Sciatic nerve (tissue), 2 donors: Measurements from ENCODE around the gene PRKN. TPM values are rescaled to one million over a fixed set of nuclear protein-coding genes. Genes with fewer than 3 reads are reported as not detected.

Experiments used
- ATAC-seq: fragments of 200-7000 bp; cut with Tn5 transposase; one replicate; pipeline ENCODE4 v1.9.1; 2020; ENCODE audit warnings: mild to moderate bottlenecking, moderate library complexity
- DNase-seq: peaks from one replicate; pipeline ENCODE4 v3.0.0-alpha.2; 2020; ENCODE audit warnings: low spot score
- intact Hi-C: fragments of 100-400 bp; cut with DNase I; formaldehyde crosslinking; loops from one replicate; pipeline ENCODE4 v1.14.2; 2022
- total RNA-seq: library from RNA; stranded (reverse); fragmentation: NEBNext Ultra II Directional; extraction: Animal tissue kit (Norgen Biotek cat#: 25700); gene quantifications from one replicate; pipeline ENCODE4 v1.2.1, GENCODE V29; 2021
- donor health status: DM: no; HTN: no; CAD: no.
- donor health status: DM: no; HTN: no; CAD: no.

PRKN gene
- total RNA-seq, 1 donor from 2014 or later: 15.9 TPM

DNA sequence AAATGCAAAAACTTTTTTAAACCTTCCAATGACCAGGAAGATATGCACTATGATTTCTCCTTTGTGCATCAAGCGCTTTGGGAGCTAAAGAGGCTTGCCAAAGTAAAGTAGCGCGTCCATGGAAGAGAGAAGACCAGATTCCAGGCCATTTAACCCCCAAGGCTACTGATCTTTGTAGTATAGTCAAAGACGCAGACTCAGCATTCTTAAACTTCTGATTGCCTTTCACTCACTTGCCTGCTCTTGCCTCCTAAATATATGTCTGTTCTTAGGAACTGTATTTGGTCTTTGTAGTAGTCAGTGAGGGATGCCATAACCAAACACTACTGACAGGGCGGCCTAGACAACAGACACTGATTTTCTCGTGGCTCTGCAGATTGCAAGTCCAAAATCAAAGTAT, 426.4 kb downstream of the PRKN start:
- no peak for ATAC-seq
- no peak for DNase-seq
- intact Hi-C loops: no loop called here

- DNase-seq (no peak), ATAC-seq (no peak)
These were observed 433.5 kb downstream of the PRKN start for GRCh38 chr6:162294029-162294428.

GRCh38 chr6:162292915-162293314, 434.7 kb downstream of the PRKN start:
- no peak for DNase-seq

More at GRCh38 chr6:162294029-162294428, 433.5 kb downstream of the PRKN start:
- intact Hi-C loops: no loop called here

GRCh38 chr6:162290846-162291465, 436.6 kb downstream of the PRKN start:
- peak; percentile 36 for ATAC-seq
- intact Hi-C loops: no loop called here
- no peak for DNase-seq

More at GRCh38 chr6:162292915-162293314, 434.7 kb downstream of the PRKN start:
- intact Hi-C loops: no loop called here
- ATAC-seq: no peak

GRCh38 chr6:162289972-162290371, 437.6 kb downstream of the PRKN start:
- ATAC-seq (no peak), DNase-seq (no peak)

DNA sequence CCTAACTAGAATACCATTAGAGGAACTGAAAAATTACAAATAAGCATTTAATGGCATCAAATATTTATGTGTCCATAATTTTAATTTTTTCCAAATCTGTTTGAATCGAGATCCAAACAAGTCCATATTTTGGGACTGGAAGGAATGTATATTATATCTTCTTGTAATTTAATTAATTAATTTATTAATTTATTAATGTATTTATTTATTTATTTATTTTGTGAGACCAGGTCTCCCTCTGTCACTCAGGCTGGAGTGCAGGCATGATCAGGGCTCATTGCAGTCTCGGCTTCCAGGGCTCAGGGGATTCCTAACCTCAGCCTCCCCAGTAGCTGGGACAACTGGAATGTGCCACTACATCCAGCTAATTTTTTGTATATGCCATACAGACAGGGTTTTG, 453.6 kb downstream of the PRKN start:
- ATAC-seq (no peak), DNase-seq (no peak)
- intact Hi-C loops: no loop called here

More at GRCh38 chr6:162289972-162290371, 437.6 kb downstream of the PRKN start:
- intact Hi-C loops: no loop called here

DNA sequence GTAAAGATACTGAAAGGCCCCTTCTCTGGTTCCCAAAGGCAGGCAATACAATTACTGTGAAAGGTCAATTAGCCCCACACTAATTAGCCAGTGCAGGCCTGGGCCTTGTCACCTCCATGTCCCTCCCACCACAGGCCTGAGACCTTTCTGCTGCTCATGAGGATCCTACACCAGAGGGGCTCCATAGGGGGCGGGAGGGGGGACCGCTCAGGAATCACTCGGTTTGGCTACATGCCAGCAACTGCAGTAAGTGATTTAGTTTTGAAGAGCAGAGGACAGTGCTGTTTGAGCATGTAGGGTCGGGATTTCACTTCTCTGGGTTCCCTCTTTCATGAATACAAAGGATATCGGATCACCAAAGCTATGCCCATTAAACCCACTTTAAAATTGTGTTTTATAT, 455.6 kb downstream of the PRKN start:
- intact Hi-C loops: no loop called here
- ATAC-seq: no peak
- no peak for DNase-seq

GRCh38 chr6:162270966-162271365, 456.6 kb downstream of the PRKN start:
- ATAC-seq (no peak), DNase-seq (no peak)
- intact Hi-C loops: no loop called here

GRCh38 chr6:162267641-162268040, 459.9 kb downstream of the PRKN start:
- ATAC-seq (no peak), DNase-seq (no peak)
- intact Hi-C loops: no loop called here

DNA sequence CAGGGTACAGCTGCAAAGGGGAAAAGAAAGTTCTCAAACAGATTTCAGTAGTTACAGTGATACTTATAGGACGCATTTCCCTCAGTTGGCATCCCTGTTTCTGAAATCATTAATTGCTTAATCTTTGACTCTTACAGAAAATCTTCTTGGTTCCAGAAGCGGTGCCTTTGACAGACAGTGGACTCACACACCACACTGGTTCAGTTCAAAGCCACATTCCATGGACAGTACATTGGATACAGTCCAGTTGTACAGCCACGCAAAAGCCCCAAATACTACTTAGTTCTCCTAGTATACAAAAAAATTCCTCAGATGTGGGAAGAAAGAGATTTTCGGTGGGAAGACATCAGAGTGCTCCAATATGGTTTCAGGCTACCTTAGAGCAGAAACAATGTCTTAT, 460.4 kb downstream of the PRKN start:
- ATAC-seq (no peak), DNase-seq (no peak)
- intact Hi-C loops: no loop called here

DNA sequence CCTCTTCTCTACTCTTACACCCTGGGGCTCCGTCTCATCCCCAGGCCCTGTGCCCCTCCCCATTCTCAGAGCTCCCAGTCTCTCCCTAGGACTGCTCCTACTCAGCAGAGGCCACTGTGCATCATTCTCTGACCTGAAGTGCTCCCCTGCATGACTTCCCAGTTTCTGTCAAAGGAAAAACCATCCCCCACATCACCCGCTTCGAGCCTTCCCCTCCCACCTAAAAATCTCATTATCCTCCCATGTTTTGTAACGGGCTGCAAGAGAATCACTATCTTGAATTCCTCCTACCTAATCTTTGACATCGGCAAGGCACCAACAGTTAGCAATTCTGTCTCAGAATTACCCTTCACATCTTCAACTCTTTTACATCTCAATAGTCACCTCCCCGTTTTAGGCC, 463.0 kb downstream of the PRKN start:
- intact Hi-C loops: no loop called here
- ATAC-seq: no peak
- DNase-seq: no peak

GRCh38 chr6:162262466-162263196, 464.9 kb downstream of the PRKN start:
- ATAC-seq: no peak
- DNase-seq: no peak
- intact Hi-C loops: no loop called here

- ATAC-seq (no peak), DNase-seq (no peak)
- intact Hi-C loops: no loop called here
These were observed 466.0 kb downstream of the PRKN start for GRCh38 chr6:162261598-162261997.

DNA sequence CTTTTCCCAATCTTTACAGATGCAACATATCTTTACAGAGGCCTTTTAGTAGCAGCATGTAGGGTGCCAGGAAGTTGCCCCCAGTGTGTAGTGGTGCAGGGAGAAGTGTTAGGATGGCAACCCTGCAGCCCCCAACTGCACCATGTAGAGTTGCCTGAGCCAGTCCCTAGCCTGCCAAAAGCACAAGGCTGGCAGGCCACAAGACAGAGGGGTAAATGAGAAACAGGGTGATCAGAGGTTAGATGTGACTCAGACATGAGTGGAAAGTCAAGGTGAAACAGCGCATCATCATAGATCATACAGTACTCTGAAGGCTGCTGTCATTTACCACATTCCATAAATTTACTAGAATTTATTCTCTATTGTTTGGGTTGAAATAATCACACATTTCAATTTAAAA, 467.5 kb downstream of the PRKN start:
- DNase-seq (no peak), ATAC-seq (no peak)
- intact Hi-C loops: no loop called here

DNA sequence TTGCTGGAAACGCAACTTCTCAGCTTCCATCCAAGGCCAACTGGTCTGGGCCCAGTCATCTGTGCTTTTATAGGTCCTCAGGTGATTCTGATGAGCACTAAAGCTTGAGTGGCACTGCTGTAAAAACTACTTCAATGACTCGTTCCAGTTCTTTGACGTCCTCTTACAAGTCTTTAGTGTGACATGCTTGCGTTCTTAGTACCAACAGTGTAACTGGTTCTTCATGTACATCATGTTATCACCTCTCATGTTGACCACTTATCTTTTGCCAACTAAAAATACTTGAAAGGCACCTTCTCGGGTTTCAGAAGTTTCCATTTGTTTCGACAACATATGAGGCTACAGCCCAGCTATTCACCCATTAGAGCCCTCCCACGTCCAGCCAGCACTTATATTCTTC, 468.9 kb downstream of the PRKN start:
- intact Hi-C loops: no loop called here
- DNase-seq (no peak), ATAC-seq (no peak)

GRCh38 chr6:162256361-162256760, 471.2 kb downstream of the PRKN start:
- intact Hi-C loops: no loop called here
- no peak for ATAC-seq
- DNase-seq: no peak

DNA sequence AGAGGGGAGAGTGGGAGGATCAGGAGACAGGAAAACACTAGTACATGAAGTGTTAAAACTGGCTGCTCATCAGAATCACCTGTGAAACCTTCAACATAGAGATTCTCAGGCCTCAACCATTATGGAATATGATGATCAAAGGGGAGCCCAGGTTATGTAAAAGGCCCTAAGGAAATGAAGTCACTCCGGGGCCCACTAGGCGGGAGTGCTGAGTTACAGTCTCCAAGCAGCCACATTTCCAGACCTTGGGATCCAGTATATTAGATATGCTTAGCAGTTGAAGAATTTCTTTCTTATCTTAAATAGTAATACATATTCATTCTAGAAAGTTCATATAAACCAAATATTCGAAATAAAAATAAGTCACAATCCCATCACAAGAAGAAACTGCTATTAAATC, 476.3 kb downstream of the PRKN start:
- ATAC-seq (no peak), DNase-seq (no peak)
- intact Hi-C loops: no loop called here

DNA sequence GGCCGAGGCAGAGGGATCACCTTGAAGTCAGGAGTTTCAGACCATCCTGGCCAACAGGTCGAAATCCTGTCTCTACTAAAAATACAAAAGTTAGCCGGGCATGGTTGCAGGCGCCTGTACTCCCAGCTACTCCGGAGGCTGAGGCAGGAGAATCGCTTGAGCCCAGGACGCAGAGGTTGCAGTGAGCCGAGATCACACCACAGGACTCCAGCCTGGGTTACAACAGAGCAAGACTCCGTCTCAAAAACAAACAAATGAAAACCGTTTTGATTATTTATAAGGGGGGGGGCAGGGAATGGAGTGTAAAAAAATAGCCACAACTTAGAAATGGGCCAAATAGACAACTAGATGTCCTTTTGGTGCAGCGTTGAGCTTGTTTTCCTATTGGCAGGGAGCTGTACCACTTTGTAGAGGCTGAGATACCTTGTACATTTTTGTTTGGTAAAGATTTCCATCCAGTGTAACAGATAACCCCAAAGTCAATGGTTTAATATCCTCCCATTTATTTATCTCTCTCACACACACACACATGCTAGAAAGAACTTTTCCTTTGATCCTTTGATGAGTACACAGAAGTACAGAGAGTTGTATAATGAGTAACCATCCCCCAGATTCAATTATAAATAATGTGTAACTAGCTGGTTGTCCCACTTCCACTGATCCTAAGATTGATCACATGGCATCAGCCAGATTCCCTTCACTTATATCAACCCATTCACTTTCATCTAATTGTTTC, 477.5 kb downstream of the PRKN start:
- intact Hi-C loops: no loop called here
- DNase-seq (no peak), ATAC-seq (no peak)

DNA sequence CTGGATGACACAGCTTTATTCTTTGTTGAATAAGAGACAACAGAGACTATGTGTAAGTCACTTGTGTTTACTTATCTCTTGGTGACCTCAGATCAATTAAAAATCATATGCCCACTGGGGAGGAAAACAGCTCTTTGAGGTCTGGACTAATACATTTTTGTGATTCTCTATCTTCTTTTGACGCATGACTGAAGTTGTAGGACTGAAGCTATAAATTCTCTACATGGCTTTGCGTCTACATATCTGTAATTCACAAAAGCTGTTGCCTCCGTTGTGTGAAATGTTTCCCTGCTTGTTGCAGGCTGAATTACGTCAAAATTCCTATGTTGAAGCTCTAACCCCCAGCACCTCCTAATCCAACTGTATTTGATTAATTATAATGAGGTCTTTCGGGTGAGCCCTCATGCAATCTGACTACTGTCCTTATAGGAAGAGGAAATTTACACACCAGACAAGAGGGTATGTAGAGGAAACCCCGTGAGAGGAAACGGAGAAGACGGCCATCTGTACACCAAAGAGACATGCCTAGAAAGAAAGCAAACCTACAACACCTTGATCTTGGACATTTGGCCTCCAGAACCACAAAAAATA, 481.6 kb downstream of the PRKN start:
- intact Hi-C loops: no loop called here
- no peak for ATAC-seq

DNA sequence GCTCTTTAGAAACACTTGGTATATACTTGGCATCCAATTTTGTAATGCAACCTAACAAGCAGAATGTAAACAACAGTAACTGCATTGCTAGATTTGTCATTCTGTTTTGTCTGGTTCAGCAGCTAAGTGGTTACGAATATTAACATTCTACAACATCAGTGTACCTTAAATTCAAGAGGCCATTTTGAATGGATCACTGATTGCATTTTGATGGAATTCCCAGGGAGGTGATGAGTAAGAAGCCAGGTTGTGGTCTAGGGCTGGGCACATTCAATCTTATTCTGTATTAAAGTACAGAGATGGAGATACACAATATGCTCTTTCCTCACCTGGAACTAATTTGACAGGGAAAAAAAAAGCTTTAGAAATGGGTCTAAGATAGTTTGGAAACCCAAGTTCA, 483.5 kb downstream of the PRKN start:
- ATAC-seq: no peak
- intact Hi-C loops: no loop called here
- no peak for DNase-seq

More for the DNA sequence above, 481.6 kb downstream of the PRKN start:
- DNase-seq: no peak
